ENCODE measurements around the gene BEND5.

BEND5 gene

DNA sequence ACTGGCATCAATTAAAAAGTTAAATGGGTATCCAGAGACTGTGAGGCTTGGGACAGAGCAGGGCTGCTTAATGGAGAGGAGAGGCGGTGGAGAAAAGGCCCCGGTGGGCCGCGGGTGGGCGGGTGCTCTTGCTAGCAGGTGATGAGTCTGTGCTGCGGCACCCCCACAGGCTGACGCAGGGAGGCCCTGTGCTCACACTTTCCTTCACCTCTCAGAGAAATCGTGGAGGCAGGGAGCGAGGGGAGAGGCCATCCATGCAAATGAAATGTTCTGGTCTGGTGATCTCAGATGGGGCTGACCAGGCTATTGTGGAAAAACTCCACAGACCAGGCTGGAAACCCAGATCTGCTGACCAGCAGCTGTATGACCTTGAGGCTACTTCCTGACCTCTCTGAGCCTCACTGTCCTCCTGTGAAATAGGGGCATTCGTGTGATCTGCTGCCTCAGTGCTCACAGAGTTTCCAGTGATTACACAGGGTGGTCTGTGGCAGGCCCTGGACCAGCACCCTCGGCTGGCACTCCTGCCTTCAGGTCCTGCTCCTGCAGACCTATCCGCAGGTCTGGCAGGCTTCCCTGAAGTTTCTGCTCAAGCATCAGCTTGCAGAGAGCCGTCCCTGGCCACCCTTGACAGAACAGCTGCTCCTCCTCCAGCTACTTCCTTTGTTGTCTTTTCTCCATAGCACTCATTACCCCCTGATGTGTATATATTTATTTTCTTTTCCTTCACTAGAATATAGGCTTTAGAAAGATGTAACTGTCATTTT, 89.2 kb downstream of the BEND5 start:
- no peak overlapping the region for H3K4me3 ChIP-seq
- H3K27ac ChIP-seq = no peak overlapping the region

DNA sequence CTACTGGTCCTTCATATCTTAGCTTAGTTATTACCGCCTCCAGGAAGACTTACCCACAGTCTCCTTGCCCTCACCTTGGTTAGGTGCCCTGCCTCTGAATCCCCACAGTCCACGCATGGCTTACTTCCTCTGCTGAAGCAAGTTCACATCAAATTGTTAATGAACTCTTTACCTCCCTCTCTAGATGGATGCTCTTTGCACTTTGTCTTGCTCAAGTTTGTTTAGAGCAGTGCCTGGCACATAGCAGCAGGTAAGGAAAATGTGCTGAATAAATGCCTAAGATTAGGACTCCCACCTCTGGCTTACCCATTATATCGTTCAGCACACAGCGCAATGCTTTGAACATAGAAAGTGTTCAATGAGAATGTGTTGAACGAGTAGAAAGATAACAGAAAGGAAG, 90.5 kb downstream of the BEND5 start:
- H3K27ac ChIP-seq = no peak overlapping the region
- H3K4me3 ChIP-seq = no peak overlapping the region

DNA sequence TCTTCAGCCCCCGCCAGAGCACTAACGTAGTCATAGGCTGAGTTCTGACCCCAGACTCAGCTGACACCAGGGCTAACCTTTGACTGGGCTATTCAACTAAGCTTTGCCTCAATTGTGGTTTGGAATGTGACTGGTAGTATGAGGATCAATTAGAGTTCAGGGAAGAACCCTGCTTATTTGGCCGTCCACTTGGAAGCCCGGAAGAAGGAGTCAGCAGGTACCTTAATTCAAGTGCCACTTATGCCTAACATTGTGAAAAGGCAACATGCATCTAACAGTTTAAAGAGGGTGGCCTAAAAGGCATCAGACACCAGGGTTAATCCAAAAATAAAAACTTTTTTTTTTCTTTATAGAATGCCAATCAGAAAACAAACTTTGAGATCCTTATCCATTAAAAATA, 92.3 kb downstream of the BEND5 start:
- no peak overlapping the region for H3K27ac ChIP-seq

DNA sequence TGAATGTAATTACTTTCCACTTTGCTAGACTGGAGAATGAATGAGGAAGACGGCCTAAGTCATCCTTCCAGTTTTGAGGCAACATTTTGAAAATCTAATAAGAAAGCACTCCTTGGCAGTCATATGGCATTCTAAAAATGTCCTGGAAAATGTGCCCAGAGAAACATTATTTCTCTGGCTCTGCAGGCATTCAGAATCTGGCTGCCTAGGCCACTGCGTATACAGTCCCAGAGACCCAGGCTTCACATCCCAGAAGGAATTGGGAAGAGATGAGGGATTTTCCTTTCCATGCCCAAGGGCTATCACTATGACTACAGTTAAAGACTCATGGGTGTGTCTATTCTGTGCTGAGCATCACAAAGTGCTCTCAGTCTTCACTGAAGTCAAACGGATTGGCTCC, 92.9 kb downstream of the BEND5 start:
- Histone ChIP-seq H3K27ac (no peak overlapping the region), H3K4me3 (no peak overlapping the region)

More for the DNA sequence above, 92.3 kb downstream of the BEND5 start:
- no peak overlapping the region for H3K4me3 ChIP-seq

DNA sequence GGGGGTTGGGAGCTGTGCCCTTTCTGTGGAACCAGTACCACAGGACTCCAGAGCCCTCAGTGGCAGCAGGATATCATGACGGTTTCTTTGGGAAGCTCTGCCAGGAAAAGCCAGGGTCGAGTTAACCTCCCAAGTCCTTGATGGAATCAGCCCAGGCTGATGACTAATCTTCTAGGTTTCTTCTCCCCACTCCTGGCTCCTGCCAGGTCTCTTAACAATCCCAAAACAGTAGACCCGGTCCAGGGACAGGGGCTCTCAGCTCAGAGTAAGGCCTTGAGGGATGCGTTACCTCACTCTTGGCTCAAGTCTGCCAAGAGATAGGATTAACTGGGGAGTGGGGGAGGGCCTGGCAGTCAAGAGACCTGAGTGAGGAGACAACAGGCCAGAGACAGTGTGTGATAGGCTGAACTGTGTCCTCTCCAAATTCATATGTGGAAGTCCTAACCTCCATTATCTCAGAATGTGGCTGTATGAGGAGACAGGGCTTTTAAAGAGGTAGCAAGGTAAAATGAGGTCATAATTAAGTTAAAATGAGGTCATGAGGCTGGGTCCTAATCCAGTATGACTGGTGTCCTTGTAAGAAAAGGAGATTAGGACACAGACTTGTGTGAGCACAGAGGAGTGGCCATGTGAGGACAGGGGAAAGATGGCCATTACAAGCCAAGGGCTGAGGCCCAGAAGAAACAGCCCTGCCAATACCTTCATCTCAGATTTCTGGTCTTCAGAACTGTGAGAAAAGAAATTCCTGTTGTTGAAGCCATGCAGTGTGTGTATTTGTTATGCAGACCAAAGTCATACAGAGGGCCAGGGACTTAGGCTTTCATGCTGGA, 95.0 kb downstream of the BEND5 start:
- Histone ChIP-seq H3K27ac (peak overlapping the region in 1 of 21 experiments; percentile 7), H3K4me3 (no peak overlapping the region)

DNA sequence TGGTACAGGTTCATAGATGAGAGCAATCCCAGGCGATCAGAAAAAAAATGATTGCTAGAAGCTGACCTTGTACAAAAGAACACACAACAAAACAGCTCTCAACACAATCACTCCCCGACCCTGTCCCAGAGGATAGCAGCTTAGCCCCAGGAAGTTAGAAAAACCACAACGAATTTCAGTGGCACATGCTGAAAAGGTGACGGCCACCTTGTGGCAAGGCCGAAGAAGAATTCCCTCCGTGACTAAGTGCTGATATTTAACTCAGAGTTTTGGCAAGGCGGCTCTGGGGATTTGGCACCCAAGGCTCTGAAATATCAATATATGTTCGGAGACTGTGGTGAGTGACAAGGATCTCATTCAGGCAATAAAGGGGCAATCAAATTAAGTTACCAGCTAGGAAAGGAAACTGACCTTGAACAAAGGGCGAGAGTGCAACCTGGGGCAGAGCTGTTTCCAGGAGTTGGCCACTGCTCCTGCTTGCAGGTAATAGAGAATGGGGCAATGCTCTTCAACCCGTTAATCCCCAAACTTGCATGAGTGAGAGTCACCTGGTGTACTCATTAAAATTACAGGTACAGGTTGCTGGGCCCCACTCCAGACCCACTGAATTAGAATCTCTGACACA, 96.2 kb downstream of the BEND5 start:
- Histone ChIP-seq H3K4me3 (no peak overlapping the region), H3K27ac (no peak overlapping the region)

DNA sequence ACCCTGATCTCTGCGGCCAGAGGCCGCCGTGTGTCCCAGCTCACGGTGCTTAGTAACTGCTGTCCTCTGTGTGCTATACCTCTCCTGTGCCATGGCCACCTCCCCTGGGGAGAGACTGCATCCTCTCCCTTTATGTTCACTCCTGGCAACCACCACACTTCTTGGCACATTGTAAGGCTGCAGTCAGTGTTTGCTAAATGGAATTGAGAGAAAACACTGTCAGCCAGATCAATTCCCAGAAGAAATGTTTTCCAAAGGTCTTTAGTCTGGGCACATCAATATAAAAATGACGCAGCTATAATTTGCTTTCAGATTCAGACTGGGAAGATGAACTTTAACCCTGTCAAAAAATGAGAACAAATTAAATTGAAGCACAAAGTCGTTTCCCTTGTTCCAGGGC, 96.8 kb downstream of the BEND5 start:
- H3K4me3 ChIP-seq = no peak overlapping the region
- H3K27ac ChIP-seq = no peak overlapping the region

DNA sequence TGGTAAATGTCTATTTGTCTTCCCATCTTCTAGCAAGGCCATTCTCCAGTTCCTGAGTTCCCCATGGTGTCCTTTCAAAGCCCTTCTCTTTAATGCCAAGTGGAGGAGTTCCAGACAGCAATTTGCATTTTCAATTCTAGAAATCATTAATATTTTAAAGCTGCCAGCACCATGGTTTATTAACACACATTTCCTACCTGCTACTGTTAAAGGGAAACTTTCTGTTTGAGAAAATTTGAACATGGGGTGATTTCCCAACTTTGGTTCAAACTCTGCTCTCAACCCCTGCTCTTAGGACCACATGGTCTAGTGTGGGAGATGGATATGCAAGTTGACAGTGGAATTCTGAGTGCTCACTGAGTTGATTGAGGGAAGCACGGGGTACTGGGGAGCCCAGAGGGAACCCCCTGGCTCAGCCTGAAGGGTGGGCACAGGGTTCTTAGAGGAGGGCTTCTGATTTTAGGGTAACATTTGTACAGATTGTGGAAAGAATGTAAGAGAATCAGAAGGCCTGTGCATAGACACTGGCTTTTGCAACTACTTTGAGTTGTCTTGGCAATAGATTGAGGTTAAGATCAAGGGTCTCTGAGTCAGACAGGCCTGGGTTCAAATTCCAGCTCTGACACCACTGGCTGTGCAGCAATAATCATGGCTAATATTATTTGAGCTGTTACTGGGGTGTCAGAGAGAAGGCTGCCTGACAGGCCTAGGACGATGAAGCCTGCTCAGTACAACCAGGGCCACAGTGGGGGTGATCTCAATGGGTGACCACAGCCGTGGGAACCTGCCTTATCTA, 97.8 kb downstream of the BEND5 start:
- H3K27ac ChIP-seq = no peak overlapping the region

More for the DNA sequence above, 97.8 kb downstream of the BEND5 start:
- H3K4me3 ChIP-seq = no peak overlapping the region
